ENCODE measurements around the gene SHMT2.

DNA sequence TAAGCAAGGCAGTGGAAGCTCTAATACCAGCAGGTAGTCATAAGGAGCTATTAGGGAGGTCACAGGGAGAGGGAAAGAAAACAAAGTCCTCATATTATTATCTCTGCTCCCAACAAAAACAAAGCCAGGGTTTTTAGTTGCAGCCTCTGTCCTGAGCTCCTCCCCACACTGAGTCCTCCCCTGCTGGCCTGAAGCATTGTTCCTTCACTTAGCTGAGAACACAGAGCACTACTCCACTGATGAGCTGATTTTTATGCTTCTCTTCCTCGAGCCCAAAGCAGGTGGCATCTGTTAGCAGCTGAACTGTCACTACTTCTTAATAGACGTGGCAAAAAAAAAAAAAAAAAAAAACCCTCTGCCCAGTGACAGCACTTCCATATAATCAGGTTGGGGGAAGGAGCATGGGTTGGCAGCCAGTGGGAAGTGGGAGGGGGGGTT, 31.9 kb downstream of the SHMT2 start:
- no peak for TF ChIP-seq CTCF (IDR thresholded peaks at IDR 0.05; ENCODE audit: extremely low read depth in 1 of 2, insufficient read depth in 1 of 2, low read depth in 1 of 2, low read length in 2 of 2)
- TF ChIP-seq EZH2 (IDR thresholded peaks at IDR 0.05; ENCODE audit: borderline replicate concordance, low read depth, low read length, severe bottlenecking): no peak
- no peak for TF ChIP-seq POLR2A (IDR thresholded peaks at IDR 0.05; ENCODE audit: low read depth, low read length)
- no peak for TF ChIP-seq FOS (IDR thresholded peaks at IDR 0.05; ENCODE audit: borderline replicate concordance, insufficient read depth, low read length)
- TF ChIP-seq, protein P1, sequence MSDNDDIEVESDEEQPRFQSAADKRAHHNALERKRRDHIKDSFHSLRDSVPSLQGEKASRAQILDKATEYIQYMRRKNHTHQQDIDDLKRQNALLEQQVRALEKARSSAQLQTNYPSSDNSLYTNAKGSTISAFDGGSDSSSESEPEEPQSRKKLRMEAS (IDR thresholded peaks at IDR 0.05; ENCODE audit: insufficient read depth, insufficient read length): no peak
